B cell (primary cell): ENCODE measurements around the gene ARIH2.

Experiments used
- EZH2 ChIP-seq: IDR thresholded peaks from 2 replicates; pipeline ENCODE4 v1.6.1; 2012; ENCODE audit warnings: borderline replicate concordance, low read depth, mild to moderate bottlenecking, moderate library complexity, low read length; ENCODE audit not compliant: insufficient read depth, poor library complexity, severe bottlenecking
- TF ChIP-seq, protein P1 (sequence below): fragments of 200-600 bp; IDR thresholded peaks from one replicate; pipeline ENCODE4 v1.8.0; 2022; ENCODE audit warnings: antibody characterized with exemption, mild to moderate bottlenecking

DNA sequence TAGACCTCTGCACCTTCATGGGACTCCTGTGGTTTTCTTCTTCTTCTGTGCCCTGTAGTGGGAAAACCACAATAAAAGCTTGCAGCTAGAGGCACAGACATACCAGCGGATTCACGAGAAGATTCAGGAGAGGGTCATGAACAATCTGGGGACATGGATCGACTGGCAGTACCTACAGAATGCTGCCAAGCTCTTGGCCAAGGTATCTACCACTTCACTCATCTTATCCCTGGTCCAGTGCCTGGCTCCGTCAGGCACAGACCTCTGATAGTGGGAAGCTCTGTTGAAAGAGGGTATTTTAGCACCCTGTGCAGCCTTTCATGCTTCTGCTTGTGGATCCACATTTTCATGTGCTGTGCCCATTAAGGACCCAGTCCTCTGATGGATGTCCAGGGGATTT lies 61.7 kb downstream of the ARIH2 start:
- TF ChIP-seq, protein P1, sequence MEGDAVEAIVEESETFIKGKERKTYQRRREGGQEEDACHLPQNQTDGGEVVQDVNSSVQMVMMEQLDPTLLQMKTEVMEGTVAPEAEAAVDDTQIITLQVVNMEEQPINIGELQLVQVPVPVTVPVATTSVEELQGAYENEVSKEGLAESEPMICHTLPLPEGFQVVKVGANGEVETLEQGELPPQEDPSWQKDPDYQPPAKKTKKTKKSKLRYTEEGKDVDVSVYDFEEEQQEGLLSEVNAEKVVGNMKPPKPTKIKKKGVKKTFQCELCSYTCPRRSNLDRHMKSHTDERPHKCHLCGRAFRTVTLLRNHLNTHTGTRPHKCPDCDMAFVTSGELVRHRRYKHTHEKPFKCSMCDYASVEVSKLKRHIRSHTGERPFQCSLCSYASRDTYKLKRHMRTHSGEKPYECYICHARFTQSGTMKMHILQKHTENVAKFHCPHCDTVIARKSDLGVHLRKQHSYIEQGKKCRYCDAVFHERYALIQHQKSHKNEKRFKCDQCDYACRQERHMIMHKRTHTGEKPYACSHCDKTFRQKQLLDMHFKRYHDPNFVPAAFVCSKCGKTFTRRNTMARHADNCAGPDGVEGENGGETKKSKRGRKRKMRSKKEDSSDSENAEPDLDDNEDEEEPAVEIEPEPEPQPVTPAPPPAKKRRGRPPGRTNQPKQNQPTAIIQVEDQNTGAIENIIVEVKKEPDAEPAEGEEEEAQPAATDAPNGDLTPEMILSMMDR, result no peak
- TF ChIP-seq EZH2, result no peak
